ENCODE results near the gene OR52A1.

- TF ChIP-seq, protein P1, sequence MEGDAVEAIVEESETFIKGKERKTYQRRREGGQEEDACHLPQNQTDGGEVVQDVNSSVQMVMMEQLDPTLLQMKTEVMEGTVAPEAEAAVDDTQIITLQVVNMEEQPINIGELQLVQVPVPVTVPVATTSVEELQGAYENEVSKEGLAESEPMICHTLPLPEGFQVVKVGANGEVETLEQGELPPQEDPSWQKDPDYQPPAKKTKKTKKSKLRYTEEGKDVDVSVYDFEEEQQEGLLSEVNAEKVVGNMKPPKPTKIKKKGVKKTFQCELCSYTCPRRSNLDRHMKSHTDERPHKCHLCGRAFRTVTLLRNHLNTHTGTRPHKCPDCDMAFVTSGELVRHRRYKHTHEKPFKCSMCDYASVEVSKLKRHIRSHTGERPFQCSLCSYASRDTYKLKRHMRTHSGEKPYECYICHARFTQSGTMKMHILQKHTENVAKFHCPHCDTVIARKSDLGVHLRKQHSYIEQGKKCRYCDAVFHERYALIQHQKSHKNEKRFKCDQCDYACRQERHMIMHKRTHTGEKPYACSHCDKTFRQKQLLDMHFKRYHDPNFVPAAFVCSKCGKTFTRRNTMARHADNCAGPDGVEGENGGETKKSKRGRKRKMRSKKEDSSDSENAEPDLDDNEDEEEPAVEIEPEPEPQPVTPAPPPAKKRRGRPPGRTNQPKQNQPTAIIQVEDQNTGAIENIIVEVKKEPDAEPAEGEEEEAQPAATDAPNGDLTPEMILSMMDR (IDR thresholded peaks at IDR 0.05) = no peak
- no peak for TF ChIP-seq POLR2A (IDR thresholded peaks at IDR 0.05)
Observed at GRCh38 chr11:5124891-5125620, 29.5 kb downstream of the OR52A1 start.
